ENCODE results near the gene RARS2.

Gene RARS2

DNA sequence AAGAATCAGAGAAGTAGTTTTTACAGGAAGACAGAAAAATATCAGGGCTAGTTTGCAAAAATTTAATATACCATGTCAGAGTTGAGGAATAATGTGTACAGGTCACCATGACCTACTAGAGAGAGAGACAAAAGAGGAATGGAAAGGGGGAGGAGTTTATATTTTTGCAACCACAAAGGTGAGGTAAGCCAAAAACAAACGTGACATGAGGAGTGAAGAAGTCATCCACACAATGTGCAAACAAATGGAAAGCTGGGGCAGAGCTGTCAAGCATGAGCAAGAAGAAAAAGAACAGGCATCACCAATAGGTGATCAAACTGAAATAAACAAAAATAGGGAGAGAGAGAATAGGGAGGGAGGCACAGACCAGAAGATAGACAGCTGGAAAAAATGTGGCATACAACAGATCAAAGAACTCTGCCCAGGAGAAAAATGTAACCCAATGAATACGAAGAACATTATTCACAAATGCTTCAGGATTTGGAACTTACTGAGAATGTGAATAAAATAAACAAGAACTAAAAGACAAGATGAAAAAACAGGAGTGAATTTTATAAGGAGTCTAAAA lies 15.5 kb downstream of the RARS2 start:
- TF ChIP-seq CTCF (conservative IDR thresholded peaks at IDR 0.05; ENCODE audit: low read depth, low read length) = no peak
- Histone ChIP-seq H3K4me2 (peak overlapping the region; percentile 39), H2AFZ (ENCODE audit: low read depth) (no peak overlapping the region), H3K36me3 (ENCODE audit: insufficient read depth) (no peaks in the 10 kb centered on the region), H3K27me3 (ENCODE audit: insufficient read depth, low read depth) (no peaks in the 10 kb centered on the region), H3K9ac (no peak overlapping the region), H3K4me3 (IDR thresholded peaks at IDR 0.05; ENCODE audit: insufficient read depth, low read depth, low read length) (no peak overlapping the region), H3K27ac (no peak overlapping the region), H4K20me1 (ENCODE audit: insufficient read depth) (no peaks in the 10 kb centered on the region), H3K79me2 (ENCODE audit: insufficient read depth, low read depth) (peaks cover 27% of the 10 kb centered on the region), H3K4me1 (ENCODE audit: low read depth, poor library complexity, severe bottlenecking) (peaks cover 32% of the 10 kb centered on the region)

- peak overlapping the region; percentile 39; the same call in 1 of the 2 replicates for H3K4me2 ChIP-seq
- H3K79me2 ChIP-seq (ENCODE audit: insufficient read depth, low read depth) = peaks cover 27% of the 10 kb centered on the region
- no peaks in the 10 kb centered on the region for H3K36me3 ChIP-seq (ENCODE audit: insufficient read depth)
- no peak overlapping the region for H3K4me3 ChIP-seq (IDR thresholded peaks at IDR 0.05; ENCODE audit: insufficient read depth, low read depth, low read length)
- no peak overlapping the region for H2AFZ ChIP-seq (ENCODE audit: low read depth)
- H3K27ac ChIP-seq = no peak overlapping the region
- no peaks in the 10 kb centered on the region for H4K20me1 ChIP-seq (ENCODE audit: insufficient read depth)
- TF ChIP-seq CTCF (conservative IDR thresholded peaks at IDR 0.05; ENCODE audit: low read depth, low read length) = no peak
- no peaks in the 10 kb centered on the region for H3K27me3 ChIP-seq (ENCODE audit: insufficient read depth, low read depth)
- no peak overlapping the region for H3K9ac ChIP-seq
- peaks cover 32% of the 10 kb centered on the region for H3K4me1 ChIP-seq (ENCODE audit: low read depth, poor library complexity, severe bottlenecking)
Measured at GRCh38 chr6:87573307-87574024, 16.3 kb downstream of the RARS2 start.

- Histone ChIP-seq H2AFZ (ENCODE audit: low read depth) (no peak overlapping the region), H3K4me1 (ENCODE audit: low read depth, poor library complexity, severe bottlenecking) (peaks cover 32% of the 10 kb centered on the region), H4K20me1 (ENCODE audit: insufficient read depth) (no peaks in the 10 kb centered on the region), H3K36me3 (ENCODE audit: insufficient read depth) (no peaks in the 10 kb centered on the region), H3K4me2 (peak overlapping the region; percentile 39), H3K4me3 (IDR thresholded peaks at IDR 0.05; ENCODE audit: insufficient read depth, low read depth, low read length) (no peak overlapping the region), H3K9ac (no peak overlapping the region), H3K79me2 (ENCODE audit: insufficient read depth, low read depth) (peaks cover 27% of the 10 kb centered on the region), H3K27ac (no peak overlapping the region), H3K27me3 (ENCODE audit: insufficient read depth, low read depth) (no peaks in the 10 kb centered on the region)
- TF ChIP-seq CTCF (conservative IDR thresholded peaks at IDR 0.05; ENCODE audit: low read depth, low read length) = no peak
Measured at GRCh38 chr6:87572883-87573282, 16.9 kb downstream of the RARS2 start.

DNA sequence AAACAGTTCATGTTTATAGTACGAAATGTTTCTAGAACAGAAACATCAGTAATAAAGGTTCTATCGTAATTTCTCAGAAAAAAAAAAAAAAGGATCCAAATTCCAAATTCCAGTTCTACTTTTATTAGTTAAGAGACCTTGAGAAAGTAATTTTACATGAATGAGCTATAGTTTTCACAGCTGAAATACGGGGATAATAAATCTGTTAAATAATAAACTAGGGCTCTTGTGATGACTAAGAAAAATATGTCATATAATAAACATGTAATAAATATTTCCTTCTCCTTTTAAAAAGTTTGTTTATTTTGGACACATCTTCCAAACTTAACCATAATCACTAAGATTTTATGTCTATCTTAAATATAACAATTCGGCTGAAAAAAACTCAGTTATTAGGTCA lies 17.8 kb downstream of the RARS2 start:
- Histone ChIP-seq H3K27ac (no peak overlapping the region), H2AFZ (ENCODE audit: low read depth) (no peak overlapping the region), H3K27me3 (ENCODE audit: insufficient read depth, low read depth) (no peaks in the 10 kb centered on the region), H3K4me3 (IDR thresholded peaks at IDR 0.05; ENCODE audit: insufficient read depth, low read depth, low read length) (no peak overlapping the region), H3K4me2 (no peak overlapping the region), H3K4me1 (ENCODE audit: low read depth, poor library complexity, severe bottlenecking) (peaks cover 32% of the 10 kb centered on the region), H3K9ac (no peak overlapping the region), H3K36me3 (ENCODE audit: insufficient read depth) (no peaks in the 10 kb centered on the region), H3K79me2 (ENCODE audit: insufficient read depth, low read depth) (peaks cover 21% of the 10 kb centered on the region), H4K20me1 (ENCODE audit: insufficient read depth) (no peaks in the 10 kb centered on the region)
- TF ChIP-seq CTCF (conservative IDR thresholded peaks at IDR 0.05; ENCODE audit: low read depth, low read length) = no peak
